ENCODE results near the gene PARVB. TPM values are rescaled to one million over a fixed set of nuclear protein-coding genes. Genes with fewer than 3 reads are reported as not detected.
"Not testable (repeated sequence)": the region's sequence is repeated elsewhere in the genome, so short reads cannot be mapped to it uniquely, and the experiment has no call there.

Gene PARVB
- total and polyA plus RNA-seq, 2 donors (not counting 3 experiments of a cell fraction or from before 2014, with no cell fraction given), result 155 to 162 TPM

DNA sequence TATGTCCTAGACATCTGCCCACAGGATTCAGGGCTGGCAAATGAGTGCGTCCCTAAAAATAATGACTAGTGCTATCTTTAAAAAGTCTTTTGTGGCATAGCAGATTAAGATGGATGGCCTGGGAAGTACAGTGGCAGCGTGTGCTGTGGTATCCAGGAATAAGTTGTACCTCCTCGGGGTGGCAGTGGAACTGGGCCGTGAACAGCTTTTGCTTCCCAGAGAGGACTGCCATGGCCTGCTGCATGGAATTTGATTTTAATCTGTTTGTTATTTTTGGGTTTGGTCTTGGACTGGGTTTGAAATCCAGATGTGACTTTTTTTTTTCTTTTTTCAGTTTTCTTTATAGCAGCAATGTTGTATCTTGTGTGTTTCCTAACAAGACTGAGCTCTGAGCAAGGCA lies 85.3 kb downstream of the PARVB start:
- H3K36me3 ChIP-seq (ENCODE audit: control insufficient read depth in 2 of 2, extremely low read depth in 1 of 2, insufficient read depth in 2 of 2, low read length in 2 of 2), result peaks cover 3 to 13% of the 10 kb centered on the region in 2 experiments
- no peak overlapping the region for H2AFZ ChIP-seq (ENCODE audit: low read depth, low read length)
- H3K27ac ChIP-seq (ENCODE audit: insufficient read depth, low read depth, low read length), result no peak overlapping the region
- no peaks in the 10 kb centered on the region for H3K79me2 ChIP-seq (ENCODE audit: control insufficient read depth, insufficient read depth, low read length)
- H3K27me3 ChIP-seq (ENCODE audit: control insufficient read depth in 2 of 2, insufficient read depth in 2 of 2, low read length in 2 of 2), result no peaks in the 10 kb centered on the region
- no peak overlapping the region for H3K4me3 ChIP-seq (replicated peaks in 1 of 3; ENCODE audit: insufficient read depth in 1 of 3, low read depth in 1 of 3, low read length in 3 of 3)
- ChIA-PET POLR2A (no interaction called here), CTCF (interaction anchor here (1.0 to 1.6 kb wide), 4 partner anchors 9 to 28 kb away, joined by 3 to 4 read pairs (median 3); no protein-coding TSS in a partner anchor)
- no peaks in the 10 kb centered on the region for H3K9me3 ChIP-seq (replicated peaks; ENCODE audit: control insufficient read depth, insufficient read depth, low read length)
- no peaks in the 10 kb centered on the region for H3K9me1 ChIP-seq (replicated peaks; ENCODE audit: control insufficient read depth, extremely low read depth, insufficient read depth, low read length)
- dilution Hi-C loops (cut with MboI; ENCODE audit: extremely low pct_ligation_motif_present, low sequenced_read_pairs), result no loop called here
- H4K20me1 ChIP-seq (replicated peaks; ENCODE audit: control insufficient read depth, extremely low read depth, insufficient read depth, low read length), result no peaks in the 10 kb centered on the region
- H3K4me2 ChIP-seq (ENCODE audit: insufficient read depth, low read length), result no peak overlapping the region
- TF ChIP-seq EZH2 (IDR thresholded peaks at IDR 0.05; ENCODE audit: borderline replicate concordance, low read depth, low read length, severe bottlenecking) (no peak), GATA2 (IDR thresholded peaks at IDR 0.05; ENCODE audit: insufficient read depth, insufficient read length, low read depth, low read length) (no peak), POLR2AphosphoS5 (IDR thresholded peaks at IDR 0.05; ENCODE audit: insufficient read depth, low read depth, low read length) (no peak), MYC (IDR thresholded peaks at IDR 0.05; ENCODE audit: low read depth, low read length) (no peak), FOS (IDR thresholded peaks at IDR 0.05; ENCODE audit: borderline replicate concordance, insufficient read depth, low read length) (no peak), POLR2A (IDR thresholded peaks at IDR 0.05; ENCODE audit: low read depth, low read length) (no peak), JUN (IDR thresholded peaks at IDR 0.05; ENCODE audit: borderline replicate concordance, insufficient read depth, insufficient read length, low read depth) (no peak)
- TF ChIP-seq, protein P1, sequence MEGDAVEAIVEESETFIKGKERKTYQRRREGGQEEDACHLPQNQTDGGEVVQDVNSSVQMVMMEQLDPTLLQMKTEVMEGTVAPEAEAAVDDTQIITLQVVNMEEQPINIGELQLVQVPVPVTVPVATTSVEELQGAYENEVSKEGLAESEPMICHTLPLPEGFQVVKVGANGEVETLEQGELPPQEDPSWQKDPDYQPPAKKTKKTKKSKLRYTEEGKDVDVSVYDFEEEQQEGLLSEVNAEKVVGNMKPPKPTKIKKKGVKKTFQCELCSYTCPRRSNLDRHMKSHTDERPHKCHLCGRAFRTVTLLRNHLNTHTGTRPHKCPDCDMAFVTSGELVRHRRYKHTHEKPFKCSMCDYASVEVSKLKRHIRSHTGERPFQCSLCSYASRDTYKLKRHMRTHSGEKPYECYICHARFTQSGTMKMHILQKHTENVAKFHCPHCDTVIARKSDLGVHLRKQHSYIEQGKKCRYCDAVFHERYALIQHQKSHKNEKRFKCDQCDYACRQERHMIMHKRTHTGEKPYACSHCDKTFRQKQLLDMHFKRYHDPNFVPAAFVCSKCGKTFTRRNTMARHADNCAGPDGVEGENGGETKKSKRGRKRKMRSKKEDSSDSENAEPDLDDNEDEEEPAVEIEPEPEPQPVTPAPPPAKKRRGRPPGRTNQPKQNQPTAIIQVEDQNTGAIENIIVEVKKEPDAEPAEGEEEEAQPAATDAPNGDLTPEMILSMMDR (IDR thresholded peaks at IDR 0.05; ENCODE audit: extremely low read depth in 1 of 2, insufficient read depth in 1 of 2, low read depth in 1 of 2, low read length in 2 of 2), result no peak
- TF ChIP-seq, protein P2, sequence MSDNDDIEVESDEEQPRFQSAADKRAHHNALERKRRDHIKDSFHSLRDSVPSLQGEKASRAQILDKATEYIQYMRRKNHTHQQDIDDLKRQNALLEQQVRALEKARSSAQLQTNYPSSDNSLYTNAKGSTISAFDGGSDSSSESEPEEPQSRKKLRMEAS (IDR thresholded peaks at IDR 0.05; ENCODE audit: insufficient read depth, insufficient read length), result no peak
- H3K9ac ChIP-seq (replicated peaks; ENCODE audit: extremely low read depth, insufficient read depth, low read length), result no peak overlapping the region
- intact Hi-C loops (cut with micrococcal nuclease), result no loop called here
- no peaks in the 10 kb centered on the region for H3K4me1 ChIP-seq (ENCODE audit: control insufficient read depth, extremely low read depth, insufficient read depth, low read length)
- DNase-seq (ENCODE audit: low read depth, low spot score), result no peak
- FAIRE-seq, result no peak
- no TSS peak for BruUV-seq (replicated peaks)

DNA sequence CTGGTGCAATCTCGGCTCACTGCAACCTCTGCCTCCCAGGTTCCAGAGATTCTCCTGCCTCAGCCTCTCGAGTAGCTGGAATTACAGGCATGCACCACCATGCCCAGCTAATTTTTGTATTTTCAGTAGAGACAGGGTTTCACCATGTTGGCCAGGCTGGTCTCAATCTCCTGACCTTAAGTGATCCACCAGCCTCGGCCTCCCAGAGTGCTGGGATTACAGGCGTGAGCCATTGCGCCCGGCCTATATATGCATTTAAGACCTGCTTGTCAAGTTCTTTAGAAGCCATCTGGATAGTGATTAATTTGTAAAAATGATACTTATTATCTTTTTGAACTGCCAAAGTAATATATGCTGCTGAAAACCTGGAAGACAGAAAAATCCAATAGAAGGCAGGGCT lies 86.6 kb downstream of the PARVB start:
- POLR2A ChIA-PET, result not testable (repeated sequence)

More for the DNA sequence above, 86.6 kb downstream of the PARVB start:
- H3K27ac ChIP-seq (ENCODE audit: insufficient read depth, low read depth, low read length); H3K4me3 ChIP-seq (replicated peaks in 1 of 3; ENCODE audit: insufficient read depth in 1 of 3, low read depth in 1 of 3, low read length in 3 of 3); H3K4me1 ChIP-seq (ENCODE audit: control insufficient read depth, extremely low read depth, insufficient read depth, low read length); dilution Hi-C loops (cut with MboI; ENCODE audit: extremely low pct_ligation_motif_present, low sequenced_read_pairs); BruUV-seq (replicated peaks); H3K36me3 ChIP-seq (ENCODE audit: control insufficient read depth in 2 of 2, extremely low read depth in 1 of 2, insufficient read depth in 2 of 2, low read length in 2 of 2); H3K79me2 ChIP-seq (ENCODE audit: control insufficient read depth, insufficient read depth, low read length); H3K9me3 ChIP-seq (replicated peaks; ENCODE audit: control insufficient read depth, insufficient read depth, low read length); H4K20me1 ChIP-seq (replicated peaks; ENCODE audit: control insufficient read depth, extremely low read depth, insufficient read depth, low read length); DNase-seq (ENCODE audit: low read depth, low spot score); H3K27me3 ChIP-seq (ENCODE audit: control insufficient read depth in 2 of 2, insufficient read depth in 2 of 2, low read length in 2 of 2); H3K9me1 ChIP-seq (replicated peaks; ENCODE audit: control insufficient read depth, extremely low read depth, insufficient read depth, low read length); intact Hi-C loops (cut with micrococcal nuclease); H3K4me2 ChIP-seq (ENCODE audit: insufficient read depth, low read length); H3K9ac ChIP-seq (replicated peaks; ENCODE audit: extremely low read depth, insufficient read depth, low read length); FAIRE-seq; H2AFZ ChIP-seq (ENCODE audit: low read depth, low read length): not testable (repeated sequence)
- CTCF ChIA-PET, result interaction anchor here (1.1 to 1.6 kb wide), 3 partner anchors 9 to 117 kb away, joined by 3 to 5 read pairs (median 4); no protein-coding TSS in a partner anchor

All from endothelial cell of umbilical vein (primary cell).